Sigmoid colon (tissue), 4 donors: ENCODE measurements around the gene WT1.

Experiments used
- CTCF ChIP-seq, 4 experiments: fragments of 450-650 bp in 3 of 4; fragments of 200-600 bp in 1 of 4; IDR thresholded peaks; one replicate each; pipeline ENCODE4 v1.5.1; 2016 to 2019; ENCODE audit warnings: antibody characterized with exemption in 4 of 4, mild to moderate bottlenecking in 3 of 4, moderate library complexity in 2 of 4
- EP300 ChIP-seq, 4 donors: sonication (generic); formaldehyde crosslinking; IDR thresholded peaks; one replicate each; pipeline ENCODE4 v1.6.1; 2017; ENCODE audit warnings: antibody characterized with exemption in 4 of 4

DNA sequence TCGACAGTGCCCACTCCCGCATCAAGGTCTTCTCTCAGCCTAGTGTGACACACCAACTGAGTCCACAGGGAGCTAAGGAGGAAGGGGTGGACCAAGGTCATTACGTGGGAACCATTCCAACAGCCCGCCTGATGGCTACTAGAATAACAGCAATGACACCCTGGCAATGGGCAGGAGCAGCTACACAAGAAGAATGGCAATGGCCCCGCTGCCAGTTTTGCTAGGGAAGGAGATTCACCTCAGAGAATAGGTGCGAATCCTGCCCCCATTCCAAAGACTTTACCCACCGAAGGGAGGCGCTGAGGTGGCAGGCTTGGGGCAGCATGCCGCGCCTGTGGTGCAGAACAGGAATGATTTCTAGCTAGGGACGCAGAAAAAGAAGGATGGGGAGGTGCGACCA, 9.1 kb downstream of the WT1 start:
- no peak for TF ChIP-seq CTCF (IDR thresholded peaks at IDR 0.05)
- no peak for TF ChIP-seq EP300 (IDR thresholded peaks at IDR 0.05)
